Activated CD8-positive, alpha-beta memory T cell treated with anti-CD3 and anti-CD28 coated beads for 48 hours (primary cell): ENCODE data around the gene CLIC4.
A peak's percentile ranks its signal among the peaks of the same experiment; 100 is the strongest.
"Not testable (repeated sequence)": the region's sequence is repeated elsewhere in the genome, so short reads cannot be mapped to it uniquely, and the experiment has no call there.

Experiments used
- DNase-seq, 3 experiments: peaks; one replicate each; pipeline ENCODE4 v3.0.0-alpha.2; 2020; ENCODE audit warnings: low read depth in 2 of 3, low spot score in 2 of 3

The CLIC4 gene

DNA sequence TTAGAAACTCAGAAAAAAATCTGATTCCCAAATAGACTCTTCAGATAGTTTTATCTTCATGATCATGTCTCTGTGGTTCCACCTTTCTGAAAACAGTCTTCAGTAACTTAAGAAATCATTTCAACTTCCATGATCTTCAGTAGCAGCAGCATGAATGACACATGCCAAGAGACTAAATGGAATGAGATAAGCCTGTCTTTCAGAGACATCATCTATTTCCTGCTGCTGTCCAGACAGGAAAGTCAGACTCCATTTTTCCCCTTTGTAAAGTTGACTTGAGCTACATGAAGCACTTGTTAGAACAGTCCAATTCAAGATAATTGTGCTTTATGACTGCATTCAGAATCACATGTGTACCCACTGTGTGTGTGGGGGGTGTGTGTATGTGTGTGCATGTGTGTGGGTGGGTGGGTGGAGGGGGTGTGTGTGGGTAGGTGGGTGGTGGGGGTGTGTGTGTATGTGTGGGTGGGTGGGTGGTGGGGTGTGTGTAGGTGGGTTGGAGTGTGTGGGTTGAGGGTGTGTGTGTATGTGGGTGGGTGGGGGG lies 58.8 kb downstream of the CLIC4 start:
- no peak for DNase-seq

DNA sequence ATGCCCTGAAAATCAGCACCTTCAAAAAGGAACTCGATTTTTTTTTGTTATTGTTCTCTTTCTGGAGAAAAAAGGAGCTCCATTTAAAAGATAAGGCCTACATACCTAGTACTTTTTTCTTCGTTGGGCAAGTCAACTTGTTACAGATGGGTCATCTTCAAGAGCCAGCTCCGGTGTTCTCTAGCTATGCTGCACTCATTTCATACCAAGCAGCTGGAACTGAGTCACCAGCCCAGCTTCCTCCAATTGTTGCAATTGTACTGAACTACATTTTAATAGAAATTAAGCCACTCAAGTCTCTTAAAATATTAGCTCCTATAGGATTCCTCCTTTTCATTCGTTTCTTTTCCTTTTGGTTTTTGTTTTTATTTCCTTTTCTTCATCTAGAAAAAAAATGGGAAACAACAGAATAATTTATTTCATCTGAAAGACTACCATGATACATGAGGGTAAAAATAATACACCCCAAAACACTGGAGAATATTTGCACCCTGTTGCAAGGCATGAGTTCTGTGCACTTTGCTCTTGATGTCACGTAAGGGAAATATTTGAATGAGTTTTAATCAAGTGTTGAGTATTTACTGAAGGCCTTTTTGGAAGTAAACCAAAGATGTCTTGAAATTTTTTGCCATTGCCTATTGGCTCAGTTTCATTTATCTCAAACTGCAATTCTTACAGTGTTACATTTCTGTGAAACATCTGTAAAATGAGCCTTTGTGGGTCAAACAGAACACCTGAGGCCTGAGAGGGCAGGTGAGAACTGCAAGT lies 60.5 kb downstream of the CLIC4 start:
- no peak for DNase-seq

DNA sequence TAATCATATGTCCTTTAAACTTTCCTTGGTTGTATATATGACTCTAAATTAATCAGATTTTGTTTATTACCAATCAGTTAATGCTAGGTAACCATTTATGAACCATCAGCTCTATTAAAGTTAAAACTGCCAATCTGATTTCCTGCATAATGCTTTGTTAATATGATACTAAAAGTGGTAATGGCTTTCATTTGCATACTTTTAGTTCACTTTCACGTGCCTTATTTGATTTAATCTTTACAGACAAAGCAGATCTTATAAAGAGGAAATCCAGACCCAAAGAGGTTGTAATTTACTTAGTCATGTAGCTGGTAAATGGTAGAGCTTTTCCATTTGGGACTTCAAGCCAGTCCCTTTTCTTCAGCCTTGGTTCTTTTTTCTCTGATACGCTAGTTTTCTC lies 61.3 kb downstream of the CLIC4 start:
- DNase-seq: no peak

DNA sequence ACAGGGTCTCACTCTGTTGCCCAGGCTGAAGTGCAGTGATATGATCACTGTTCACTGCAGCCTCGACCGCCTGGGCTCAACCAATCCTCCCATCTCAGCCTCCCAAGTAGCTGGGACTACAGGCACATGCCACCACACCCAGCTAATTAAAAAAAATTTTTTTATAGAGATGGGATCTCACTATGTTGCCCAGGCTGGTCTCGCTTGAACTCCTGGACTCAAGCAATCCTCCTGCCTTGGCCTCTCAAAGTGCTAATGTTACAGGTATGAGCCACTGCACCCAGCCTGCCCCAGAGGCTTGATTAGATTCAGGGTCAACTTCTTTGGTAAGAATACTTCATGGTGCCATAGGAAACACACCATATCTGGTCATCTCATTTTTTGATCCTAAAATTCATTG lies 66.2 kb downstream of the CLIC4 start:
- not testable (repeated sequence) for DNase-seq

DNA sequence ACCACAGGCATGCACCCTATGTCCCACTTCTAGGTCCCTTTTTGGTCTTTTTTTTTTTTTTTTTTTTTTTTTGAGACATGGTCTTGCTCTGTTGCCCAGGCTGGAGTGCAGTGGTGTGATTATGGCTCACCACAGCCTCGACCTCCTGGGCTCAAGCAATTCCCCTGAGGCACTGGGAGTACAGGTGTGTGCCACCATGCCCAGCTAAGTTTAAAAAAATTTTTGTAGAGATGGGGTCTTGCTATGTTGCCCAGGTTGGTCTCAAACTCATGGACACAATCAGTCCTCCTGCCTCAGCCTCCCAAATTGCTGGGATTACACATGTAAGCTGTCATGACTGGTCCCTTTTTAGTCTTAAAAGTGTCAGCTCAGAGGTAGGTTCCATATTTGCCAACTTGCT lies 75.0 kb downstream of the CLIC4 start:
- DNase-seq: not testable (repeated sequence)

DNA sequence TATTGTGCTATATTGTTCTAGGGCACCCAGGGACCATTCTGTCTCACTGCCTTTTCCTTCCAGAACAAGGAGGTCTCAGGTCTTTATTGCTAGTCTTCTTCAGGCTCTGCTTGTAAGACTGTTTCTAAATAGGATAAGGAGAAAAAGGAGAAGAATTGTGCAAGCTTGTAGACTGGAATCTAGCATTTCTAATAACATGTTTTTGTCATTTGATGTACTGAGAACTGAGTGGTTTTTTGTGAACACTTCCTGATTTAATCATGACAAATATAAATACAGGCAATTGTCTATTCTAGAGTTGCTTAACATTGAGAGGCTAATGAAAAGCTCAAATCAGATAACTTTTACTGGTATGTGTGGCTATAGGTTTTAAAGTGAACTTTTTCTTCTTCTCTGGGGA lies 77.6 kb downstream of the CLIC4 start:
- DNase-seq: no peak

DNA sequence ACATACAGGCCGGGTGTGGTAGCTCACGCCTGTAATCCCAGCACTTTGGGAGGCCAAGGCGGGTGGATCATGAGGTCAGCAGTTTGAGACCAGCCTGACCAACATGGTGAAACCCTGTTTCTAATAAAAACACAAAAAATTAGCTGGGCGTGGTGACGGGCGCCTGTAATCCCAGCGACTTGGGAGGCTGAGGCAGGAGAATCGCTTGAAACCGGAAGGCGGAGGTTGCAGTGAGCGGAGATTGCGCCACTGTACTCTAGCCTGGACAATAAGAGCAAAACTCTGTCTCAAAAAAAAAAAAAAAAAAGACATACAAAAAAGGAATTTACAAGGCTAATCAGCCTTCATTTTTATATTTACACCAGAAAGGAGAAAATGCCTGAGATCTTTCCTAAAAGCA lies 78.2 kb downstream of the CLIC4 start:
- DNase-seq: not testable (repeated sequence)

DNA sequence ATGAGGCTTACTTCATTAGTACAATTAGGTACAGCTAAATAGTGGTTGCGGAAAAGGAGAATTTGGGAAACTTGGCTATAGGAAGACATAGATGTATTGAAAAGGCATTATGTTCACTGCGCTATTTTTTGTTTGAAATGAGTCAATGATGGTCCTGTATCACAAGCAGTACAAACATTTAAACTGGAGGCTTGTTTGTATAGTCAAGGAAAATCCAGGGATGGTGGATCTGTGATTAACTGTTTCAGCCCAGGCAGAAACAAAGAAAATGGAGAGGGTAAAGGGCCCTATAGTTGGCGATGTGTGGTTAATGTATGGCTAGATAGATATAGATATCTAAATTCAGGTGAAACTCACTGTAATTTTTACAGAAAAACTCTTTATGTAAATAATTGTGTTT lies 79.9 kb downstream of the CLIC4 start:
- no peak for DNase-seq

DNA sequence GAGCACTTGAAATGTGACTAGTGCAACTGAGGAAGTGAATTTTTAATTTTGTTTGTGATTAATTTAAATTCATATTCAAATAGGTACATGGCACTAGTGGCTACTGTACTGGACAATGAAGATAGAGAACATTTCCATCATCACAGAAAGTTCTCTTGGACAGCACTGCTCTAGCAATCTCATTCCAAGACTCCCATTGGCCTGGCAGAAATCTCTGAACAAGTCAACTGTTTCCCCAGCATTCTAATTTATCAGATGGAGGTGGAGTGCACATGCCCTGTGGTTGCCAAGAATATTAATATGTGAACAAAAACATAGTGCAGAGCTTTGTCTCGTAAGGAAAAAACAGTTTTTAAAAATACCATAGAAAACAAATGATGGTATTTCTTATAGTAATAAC lies 81.3 kb downstream of the CLIC4 start:
- DNase-seq: no peak

DNA sequence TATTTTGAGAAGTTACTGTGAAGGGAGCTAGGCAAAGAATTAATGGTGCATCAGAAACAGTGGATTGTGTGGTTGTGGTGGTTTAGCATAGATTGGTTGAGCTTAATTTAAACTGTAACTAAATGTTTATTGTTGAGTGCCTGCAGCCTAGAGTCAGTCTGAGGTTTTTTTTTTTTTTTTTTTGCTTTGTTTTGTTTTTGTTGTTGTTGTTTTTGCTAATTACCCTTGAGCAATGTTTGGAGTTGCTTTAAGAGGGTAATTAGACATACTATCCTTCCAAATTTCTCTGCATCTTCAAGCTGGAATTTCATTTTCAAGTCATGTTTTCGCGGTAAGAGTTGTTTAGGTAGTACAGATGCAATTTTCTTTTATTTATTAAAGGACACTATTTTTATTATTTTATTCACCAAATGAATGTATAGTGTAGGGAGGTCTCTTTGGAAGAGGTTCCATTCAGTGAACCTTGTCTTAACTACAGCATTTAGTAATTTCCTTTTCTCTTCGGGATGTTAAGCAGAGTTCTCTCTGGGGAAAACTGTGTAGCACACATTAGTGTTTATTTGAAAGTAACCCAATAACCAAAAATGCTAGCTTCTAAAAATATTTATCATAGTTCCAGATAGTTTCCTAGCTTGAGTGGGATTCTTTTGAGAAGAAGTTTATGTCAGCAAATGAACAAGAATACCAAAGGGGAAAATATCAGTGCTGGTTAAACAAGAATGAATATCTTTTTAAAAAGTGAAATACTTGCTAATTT lies 82.3 kb downstream of the CLIC4 start:
- DNase-seq: no peak

DNA sequence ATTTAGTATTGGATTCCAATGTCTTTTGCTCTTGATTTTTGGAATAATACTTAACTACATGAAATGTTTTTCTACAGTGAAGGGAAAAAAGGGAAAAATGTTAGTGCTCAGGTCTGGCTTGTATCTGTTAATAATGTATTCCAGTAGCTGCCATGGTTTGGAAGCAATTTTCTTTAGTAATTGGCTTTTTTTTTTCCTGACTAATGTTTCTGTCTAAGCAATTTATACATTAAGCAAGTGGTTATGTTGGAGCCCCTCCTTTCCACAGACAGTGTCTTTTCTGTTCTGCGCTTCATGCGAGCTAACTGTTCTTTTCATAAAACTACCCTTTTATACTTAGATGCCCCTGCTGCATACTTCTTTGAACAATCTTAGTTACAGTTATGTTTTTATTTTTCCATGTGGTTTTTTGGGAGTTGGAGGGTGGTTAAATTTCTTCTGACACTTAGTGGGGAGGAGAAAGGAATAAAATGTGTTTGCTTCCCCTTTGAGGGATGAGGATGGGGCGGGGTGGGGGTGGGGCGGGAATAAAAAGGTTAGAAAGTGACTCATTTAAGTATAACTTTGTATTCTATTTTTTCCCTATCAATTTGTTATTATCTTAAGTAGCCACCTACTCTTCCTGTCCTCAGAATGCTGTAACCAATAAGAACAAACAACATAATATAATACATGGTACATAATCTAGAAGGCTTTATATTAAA lies 83.1 kb downstream of the CLIC4 start:
- DNase-seq: no peak

DNA sequence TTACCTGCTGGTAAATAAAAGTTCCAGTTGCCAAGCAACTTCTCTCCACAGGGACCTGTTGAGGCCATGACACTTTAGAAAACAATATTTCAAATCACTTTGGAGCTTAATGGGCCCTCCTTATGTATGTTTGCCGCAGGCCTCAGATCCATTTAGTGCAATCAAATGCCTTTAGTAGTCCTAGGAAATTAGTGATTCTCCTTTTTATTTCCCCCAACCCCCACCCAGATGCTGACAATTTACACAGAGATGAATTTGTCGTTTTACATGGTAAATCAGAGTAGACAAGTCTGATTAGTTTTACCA lies 83.6 kb downstream of the CLIC4 start:
- no peak for DNase-seq

DNA sequence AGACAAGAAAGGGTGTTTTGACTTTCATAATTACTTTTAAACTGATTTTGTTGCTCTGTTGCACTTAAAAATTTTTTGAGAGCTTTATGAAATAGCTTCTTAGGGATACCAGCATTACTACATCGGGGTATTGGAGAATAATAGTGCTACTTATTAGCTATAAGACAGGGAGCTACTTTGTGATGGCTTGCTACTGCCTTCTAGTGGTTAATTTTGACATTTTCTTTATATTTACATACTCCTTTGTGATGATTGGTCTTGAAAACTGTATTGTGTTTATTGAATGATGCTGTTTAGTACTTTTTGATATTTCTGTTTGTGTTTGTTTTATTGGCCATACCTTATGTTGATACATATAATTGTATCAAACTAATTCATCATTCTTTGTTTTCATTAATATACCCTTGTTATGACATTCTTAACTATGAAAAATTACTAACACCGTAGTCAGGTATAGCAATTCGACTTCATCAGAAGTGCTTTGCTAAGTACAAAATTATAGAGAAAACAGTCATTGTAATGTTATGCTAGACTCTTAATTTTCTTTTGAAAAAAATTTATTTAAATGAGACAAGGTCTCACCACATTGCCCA lies 85.5 kb downstream of the CLIC4 start:
- DNase-seq: no peak

DNA sequence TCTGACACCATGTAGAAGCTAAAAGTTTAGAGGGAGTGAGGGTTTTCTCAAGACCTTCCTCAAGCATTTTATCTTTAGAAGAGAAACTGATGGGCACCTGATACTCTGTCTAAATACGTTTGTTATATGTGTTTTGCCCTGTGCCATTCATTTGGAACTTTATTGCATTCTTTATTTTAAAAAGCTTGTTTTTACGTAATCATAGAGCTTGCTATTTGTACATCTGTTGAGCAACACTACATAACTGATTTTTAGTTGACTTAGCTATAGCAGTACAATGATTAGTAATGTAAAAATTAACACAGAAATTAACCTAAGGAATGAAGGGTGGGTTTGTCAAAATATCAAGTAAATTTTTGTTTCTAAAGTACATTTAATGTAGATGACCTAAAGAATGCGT lies 96.3 kb downstream of the CLIC4 start:
- DNase-seq: no peak

DNA sequence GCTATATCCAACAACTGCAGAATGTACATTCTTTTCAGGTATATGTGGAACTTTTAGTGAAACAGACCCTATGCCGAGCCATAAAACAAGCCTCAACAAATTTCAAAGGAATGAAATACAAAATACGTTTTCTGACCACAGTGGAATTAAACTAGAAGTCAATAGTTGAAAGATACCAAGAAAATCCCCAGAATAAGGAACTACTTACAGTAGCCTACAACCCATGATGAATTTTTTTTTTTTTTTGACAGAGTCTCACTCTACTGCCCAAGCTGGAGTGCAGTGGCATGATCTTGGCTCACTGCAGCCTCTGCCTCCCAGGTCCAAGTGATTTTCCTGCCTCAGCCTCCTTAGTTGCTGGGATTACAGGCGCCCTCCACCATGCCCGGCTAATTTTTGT lies 101.4 kb downstream of the CLIC4 start:
- no peak for DNase-seq

DNA sequence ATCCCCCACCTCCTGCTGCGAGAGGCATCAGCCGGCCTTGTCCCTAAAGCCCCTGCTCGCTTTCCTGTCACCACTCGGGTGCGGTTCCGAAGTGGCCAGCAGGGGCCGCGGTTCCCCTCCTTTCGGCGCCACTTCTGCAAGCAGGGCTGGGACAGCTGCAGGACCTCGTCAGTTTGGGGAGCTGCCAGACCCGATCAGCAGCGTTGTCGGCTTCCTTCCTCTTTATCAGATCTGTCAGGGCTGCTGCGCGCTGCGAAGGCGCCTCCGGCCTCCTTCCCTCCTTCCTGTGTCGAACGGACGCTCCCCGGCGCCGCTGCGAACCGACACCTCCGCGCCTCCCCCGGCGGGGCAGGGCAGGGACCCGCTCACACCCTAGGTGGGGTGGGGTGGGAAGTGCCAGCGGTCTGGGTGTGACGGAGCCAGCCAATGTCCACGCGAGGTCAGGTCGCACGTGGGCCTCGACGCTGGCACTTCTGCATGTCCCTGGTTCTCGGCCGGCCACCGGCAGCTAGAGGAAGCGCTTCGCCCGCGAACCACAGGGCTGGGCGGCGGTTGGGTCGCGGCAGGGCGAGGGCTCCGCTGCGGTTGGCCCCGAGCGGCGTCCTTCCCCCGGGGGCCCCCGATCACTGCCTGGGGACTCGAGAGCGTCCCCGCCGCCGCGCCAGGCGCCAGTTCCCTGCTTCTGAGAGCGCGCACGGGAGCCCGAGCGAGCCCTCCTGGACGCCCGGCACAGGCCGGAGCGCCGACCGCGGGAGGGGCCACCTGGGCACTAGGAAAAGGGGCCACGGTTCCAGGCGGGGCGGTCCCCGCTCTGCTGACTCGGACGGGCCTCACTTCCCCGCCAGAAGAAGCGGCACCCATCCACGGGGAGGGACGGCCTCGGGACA lies 103.0 kb downstream of the CLIC4 start:
- DNase-seq: peak; percentile 74 to 90 (median 89)

DNA sequence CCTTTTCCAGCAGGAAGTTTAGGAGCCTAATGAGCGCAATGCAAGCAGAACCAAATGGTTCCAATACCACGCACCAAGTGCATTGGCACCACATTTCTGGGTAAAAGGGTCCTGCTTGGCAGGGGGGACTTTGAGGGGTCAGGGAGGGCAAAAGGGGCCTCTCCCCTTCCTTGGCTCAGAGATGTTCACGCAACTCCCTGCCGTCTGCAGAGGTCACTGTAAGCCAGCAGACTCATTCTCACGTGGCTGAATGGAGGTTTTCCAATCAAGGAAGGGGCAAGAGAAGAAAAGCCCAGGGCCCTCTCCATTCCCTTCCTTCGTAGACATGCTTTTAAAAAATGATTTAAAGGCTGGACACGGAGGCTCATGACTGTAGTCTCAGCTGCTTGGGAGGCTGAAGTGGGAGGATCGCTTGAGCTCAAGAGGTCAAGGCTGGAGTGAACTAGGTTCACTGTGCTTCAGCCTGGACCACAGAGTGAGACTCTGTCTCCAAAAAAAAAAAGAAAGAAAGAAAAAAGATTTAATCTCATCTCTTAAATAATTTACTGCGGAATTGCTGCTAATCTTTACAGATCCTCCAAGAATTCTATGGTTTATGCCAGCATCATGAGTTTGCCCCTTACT lies 104.5 kb downstream of the CLIC4 start:
- no peak for DNase-seq

DNA sequence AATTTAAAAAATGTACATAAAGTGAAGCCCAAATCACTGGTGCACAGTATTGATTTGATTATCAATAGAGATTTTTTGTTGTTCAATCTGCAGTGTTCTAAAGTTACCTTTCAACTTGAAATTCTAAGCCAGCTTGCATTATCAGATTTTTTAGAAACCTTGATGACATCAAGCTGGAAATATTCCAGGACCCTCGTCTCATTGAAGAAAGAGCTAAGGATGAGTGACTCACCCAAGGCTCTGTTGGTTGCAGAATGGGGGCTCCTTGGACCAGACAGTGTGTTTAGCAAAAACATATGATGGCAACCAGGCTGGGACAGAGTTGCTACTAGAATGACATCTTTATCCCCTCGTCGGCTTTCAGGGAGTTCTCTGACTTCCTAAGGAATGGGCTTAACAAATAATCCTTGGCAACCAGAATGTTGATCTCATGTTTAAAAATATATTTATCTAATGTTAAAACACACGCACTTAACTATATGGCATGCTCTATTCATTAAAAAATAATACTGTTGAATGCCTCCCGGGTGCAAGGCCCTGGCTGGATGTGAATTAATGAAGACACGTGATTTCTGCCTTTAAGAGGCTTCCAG lies 105.2 kb downstream of the CLIC4 start:
- DNase-seq: no peak

DNA sequence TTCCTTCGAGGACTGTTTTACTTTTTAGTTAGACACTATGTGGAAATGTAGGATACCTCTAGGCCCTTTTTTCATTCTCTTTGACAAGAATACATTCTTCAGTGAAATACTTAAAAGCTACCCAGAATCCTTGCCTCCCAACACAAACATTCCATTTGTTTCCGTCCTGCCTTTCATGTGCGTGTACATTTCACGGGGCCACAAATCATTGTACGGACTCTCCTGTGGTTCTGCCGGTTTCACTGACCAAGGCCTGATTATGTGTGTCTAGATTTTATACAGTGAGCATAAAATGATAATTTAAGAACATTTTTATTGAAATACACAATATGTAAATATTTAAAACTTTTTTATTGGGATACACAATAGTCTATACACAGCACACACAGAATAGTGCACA lies 108.4 kb downstream of the CLIC4 start:
- no peak for DNase-seq

DNA sequence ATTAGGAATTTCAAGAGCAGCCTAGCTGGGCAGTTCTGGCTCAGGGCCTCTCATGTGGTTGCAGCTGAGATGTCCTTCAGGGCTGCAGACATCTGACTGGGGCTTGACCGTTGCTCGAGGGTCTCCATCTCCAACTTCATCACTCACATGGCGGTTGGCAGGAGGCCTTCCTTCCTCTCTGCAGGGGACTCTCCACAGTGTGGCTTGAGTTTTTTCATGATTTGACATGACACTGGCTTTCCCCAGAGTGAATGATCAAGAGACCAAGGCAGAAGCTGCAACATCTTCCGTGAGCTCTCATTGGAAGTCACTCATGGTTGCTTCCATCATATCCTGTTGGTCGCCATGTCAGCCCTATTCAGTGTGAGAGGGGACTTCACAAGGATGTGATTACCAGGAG lies 110.2 kb downstream of the CLIC4 start:
- DNase-seq: no peak
